DMS53 (cell line): Measurements from ENCODE around the gene FAM107B.

Experiments used
- DNase-seq: peaks from one replicate; lab custom pipeline; 2025; lab: John Stamatoyannopoulos, UW

The FAM107B gene

GRCh38 chr10:14499601-14499904, 275.1 kb downstream of the FAM107B start:
- peak; percentile 46 for DNase-seq

GRCh38 chr10:14498326-14498725, 276.4 kb downstream of the FAM107B start:
- no peak for DNase-seq

- peak; percentile 13 for DNase-seq
Observed at GRCh38 chr10:14491811-14492210, 282.9 kb downstream of the FAM107B start.

- no peak for DNase-seq
Observed at GRCh38 chr10:14489522-14490177, 285.0 kb downstream of the FAM107B start.

- DNase-seq: no peak
Observed at GRCh38 chr10:14487488-14487883, 287.2 kb downstream of the FAM107B start.

- DNase-seq: peak; percentile 43
Observed at GRCh38 chr10:14486777-14487487, 287.8 kb downstream of the FAM107B start.

GRCh38 chr10:14485986-14486385, 288.7 kb downstream of the FAM107B start:
- DNase-seq: no peak

GRCh38 chr10:14483417-14483816, 291.3 kb downstream of the FAM107B start:
- DNase-seq: no peak

GRCh38 chr10:14481752-14482151, 292.9 kb downstream of the FAM107B start:
- no peak for DNase-seq

- DNase-seq: no peak
Observed at GRCh38 chr10:14481014-14481413, 293.7 kb downstream of the FAM107B start.

- peak; percentile 86 for DNase-seq
Observed at GRCh38 chr10:14478604-14479003, 296.1 kb downstream of the FAM107B start.

GRCh38 chr10:14478201-14478600, 296.5 kb downstream of the FAM107B start:
- no peak for DNase-seq

GRCh38 chr10:14477408-14477710, 297.3 kb downstream of the FAM107B start:
- no peak for DNase-seq

- no peak for DNase-seq
Observed at GRCh38 chr10:14476641-14477407, 297.9 kb downstream of the FAM107B start.

GRCh38 chr10:14476006-14476405, 298.7 kb downstream of the FAM107B start:
- no peak for DNase-seq

GRCh38 chr10:14474656-14475055, 300.0 kb downstream of the FAM107B start:
- DNase-seq: no peak

GRCh38 chr10:14470920-14471319, 303.8 kb downstream of the FAM107B start:
- DNase-seq: no peak

GRCh38 chr10:14468726-14469125, 306.0 kb downstream of the FAM107B start:
- no peak for DNase-seq
